Measurements from ENCODE around the gene CIBAR2. TPM values are rescaled to one million over a fixed set of nuclear protein-coding genes. Genes with fewer than 3 reads are reported as not detected.

The CIBAR2 gene
- total RNA-seq, 4 donors from 2014 or later: not detected

DNA sequence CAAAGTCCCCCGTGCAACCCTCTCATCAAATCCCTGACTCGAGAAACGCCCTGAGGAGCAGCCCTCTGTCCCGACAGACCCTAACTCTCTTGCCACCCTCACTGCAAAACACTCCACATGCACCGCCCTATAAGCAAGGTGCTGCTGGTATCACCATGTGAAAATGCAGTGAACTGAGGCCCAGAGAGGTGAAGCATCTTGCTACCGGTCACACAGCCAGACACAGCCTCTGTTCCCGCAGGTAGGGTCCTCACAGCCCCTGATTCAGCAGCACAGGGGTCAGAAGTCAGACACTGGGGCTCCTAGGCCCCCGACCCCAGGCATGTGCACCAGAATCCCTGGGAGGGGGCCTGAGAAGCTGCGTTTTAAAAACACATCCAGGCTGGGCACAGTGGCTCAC, 1.1 kb downstream of the CIBAR2 start:
- H3K27ac ChIP-seq: no peak overlapping the region
- 85 to 98% methylated on average over 6 of the region's 9 CpGs for WGBS, 2 donors
- intact Hi-C loops (cut with DNase I): loop anchor here (10.0 kb wide), 1 partner anchor 604 kb away; no protein-coding TSS in a partner anchor
- no peaks in the 10 kb centered on the region for H3K27me3 ChIP-seq
- no peaks in the 10 kb centered on the region for H3K9me3 ChIP-seq
- no peak for DNase-seq
- H3K4me3 ChIP-seq (replicated peaks in 1 of 3): no peak overlapping the region
- TF ChIP-seq POLR2A (IDR thresholded peaks at IDR 0.05): no peak
- TF ChIP-seq, protein P1, sequence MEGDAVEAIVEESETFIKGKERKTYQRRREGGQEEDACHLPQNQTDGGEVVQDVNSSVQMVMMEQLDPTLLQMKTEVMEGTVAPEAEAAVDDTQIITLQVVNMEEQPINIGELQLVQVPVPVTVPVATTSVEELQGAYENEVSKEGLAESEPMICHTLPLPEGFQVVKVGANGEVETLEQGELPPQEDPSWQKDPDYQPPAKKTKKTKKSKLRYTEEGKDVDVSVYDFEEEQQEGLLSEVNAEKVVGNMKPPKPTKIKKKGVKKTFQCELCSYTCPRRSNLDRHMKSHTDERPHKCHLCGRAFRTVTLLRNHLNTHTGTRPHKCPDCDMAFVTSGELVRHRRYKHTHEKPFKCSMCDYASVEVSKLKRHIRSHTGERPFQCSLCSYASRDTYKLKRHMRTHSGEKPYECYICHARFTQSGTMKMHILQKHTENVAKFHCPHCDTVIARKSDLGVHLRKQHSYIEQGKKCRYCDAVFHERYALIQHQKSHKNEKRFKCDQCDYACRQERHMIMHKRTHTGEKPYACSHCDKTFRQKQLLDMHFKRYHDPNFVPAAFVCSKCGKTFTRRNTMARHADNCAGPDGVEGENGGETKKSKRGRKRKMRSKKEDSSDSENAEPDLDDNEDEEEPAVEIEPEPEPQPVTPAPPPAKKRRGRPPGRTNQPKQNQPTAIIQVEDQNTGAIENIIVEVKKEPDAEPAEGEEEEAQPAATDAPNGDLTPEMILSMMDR (IDR thresholded peaks at IDR 0.05): no peak
- peaks cover 0 to 8% of the 10 kb centered on the region in 2 donors for H3K4me1 ChIP-seq
- no peaks in the 10 kb centered on the region for H3K36me3 ChIP-seq

DNA sequence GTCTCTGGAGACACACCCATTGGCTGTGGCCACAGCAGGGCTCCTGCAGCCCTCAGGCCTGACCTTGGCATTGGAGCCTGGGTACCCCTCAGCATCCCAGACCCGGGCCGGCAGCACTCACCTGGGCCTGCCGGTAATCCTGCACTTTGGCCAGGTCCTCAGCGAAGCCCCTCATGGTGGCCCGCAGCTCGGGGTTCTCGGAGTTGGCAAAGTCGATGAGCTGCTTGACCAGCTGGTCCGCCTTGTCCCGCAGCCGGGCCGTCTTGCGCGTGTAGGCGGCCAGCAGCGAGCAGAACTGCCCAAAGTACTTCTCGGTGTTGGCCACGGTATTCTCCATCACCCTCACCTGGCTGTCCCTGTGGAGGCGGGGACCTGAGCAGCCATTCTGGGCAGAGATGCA, 2.2 kb downstream of the CIBAR2 start:
- Histone ChIP-seq H3K9me3 (no peaks in the 10 kb centered on the region), H3K4me1 (peaks cover 0 to 5% of the 10 kb centered on the region in 2 donors), H3K27ac (no peak overlapping the region), H3K4me3 (replicated peaks in 1 of 3) (no peak overlapping the region), H3K27me3 (no peaks in the 10 kb centered on the region), H3K36me3 (no peaks in the 10 kb centered on the region)
- intact Hi-C loops (cut with DNase I): loop anchor here (10.0 kb wide), 1 partner anchor 605 kb away; no protein-coding TSS in a partner anchor
- no peak for DNase-seq
- WGBS, 2 donors: 98 to 100% methylated on average over 1 to 19 of the region's 19 CpGs
- TF ChIP-seq POLR2A (IDR thresholded peaks at IDR 0.05): no peak
- TF ChIP-seq, protein P1 (IDR thresholded peaks at IDR 0.05): no peak

DNA sequence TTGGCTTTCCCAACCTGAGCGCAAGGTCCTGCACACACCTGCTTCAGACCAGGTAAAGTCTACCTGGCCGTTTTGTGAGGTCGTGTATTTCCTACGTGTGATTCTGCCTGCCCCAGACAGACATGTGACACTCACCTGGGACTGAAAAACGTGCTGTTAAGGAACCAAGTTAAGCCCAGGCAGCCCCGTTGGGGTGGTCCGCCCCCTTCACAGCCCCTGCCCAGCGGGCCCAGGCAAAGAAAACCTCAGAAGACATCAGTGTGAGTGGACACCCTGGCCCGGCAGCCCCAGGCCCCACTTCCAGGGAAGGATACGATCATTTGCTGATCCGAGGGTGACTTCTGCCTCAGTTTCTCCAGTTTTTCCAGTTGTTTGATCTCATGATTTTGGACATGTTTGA, 4.7 kb downstream of the CIBAR2 start:
- no peaks in the 10 kb centered on the region for H3K4me1 ChIP-seq
- no peaks in the 10 kb centered on the region for H3K36me3 ChIP-seq
- DNase-seq: no peak
- H3K4me3 ChIP-seq (replicated peaks in 1 of 3): no peak overlapping the region
- 89 to 91% methylated on average over 10 to 11 of the region's 11 CpGs for WGBS, 2 donors
- H3K27ac ChIP-seq: no peak overlapping the region
- H3K9me3 ChIP-seq: no peaks in the 10 kb centered on the region
- intact Hi-C loops (cut with DNase I): no loop called here
- no peaks in the 10 kb centered on the region for H3K27me3 ChIP-seq
- TF ChIP-seq POLR2A (IDR thresholded peaks at IDR 0.05): no peak
- TF ChIP-seq, protein P1 (IDR thresholded peaks at IDR 0.05): no peak

DNA sequence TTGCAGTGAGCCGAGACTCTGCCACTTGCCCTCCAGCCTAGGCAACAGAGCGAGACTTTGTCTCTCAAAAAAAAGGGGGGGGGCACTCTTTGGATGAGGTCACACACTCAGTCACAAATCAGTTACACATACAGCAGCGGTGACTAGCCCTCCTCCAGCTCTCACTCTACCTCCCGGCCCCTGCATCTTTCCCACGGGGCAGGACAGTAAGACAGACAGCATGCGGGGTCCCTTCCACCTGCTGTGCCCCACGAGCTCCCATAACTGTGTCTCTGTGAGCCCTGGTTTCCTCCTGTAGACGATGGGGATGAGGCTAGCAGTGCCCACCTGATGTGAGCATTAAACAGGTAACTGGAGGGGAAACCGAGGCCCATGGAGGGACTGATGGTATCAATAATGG, 5.2 kb downstream of the CIBAR2 start:
- TF ChIP-seq POLR2A (IDR thresholded peaks at IDR 0.05): no peak
- TF ChIP-seq, protein P1 (IDR thresholded peaks at IDR 0.05): no peak
- 80 to 82% methylated on average over 6 to 9 of the region's 9 CpGs for WGBS, 2 donors
- Histone ChIP-seq H3K27ac (no peak overlapping the region), H3K27me3 (no peaks in the 10 kb centered on the region), H3K36me3 (no peaks in the 10 kb centered on the region), H3K4me1 (no peaks in the 10 kb centered on the region), H3K4me3 (replicated peaks in 1 of 3) (no peak overlapping the region), H3K9me3 (no peaks in the 10 kb centered on the region)
- intact Hi-C loops (cut with DNase I): no loop called here
- DNase-seq: no peak

DNA sequence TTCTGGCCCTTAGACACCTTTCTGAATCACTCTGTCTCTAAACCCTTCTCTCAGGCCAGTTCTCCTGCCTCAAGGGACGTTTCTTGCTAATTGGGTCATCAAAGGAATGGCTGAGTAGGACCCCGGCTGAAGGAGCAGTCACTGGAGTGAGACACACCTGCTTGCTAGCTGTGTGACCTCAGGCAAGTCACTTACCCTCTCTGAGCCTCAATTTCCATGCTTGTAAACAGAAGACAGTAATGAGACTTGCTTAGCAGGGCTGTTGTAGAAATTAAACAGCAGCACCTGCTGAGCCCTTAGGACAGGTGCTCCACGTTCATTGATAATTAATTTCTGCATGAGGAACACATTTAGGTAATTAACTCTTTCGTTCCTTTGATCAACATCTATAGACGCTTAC, 6.8 kb downstream of the CIBAR2 start:
- Histone ChIP-seq H3K27ac (no peak overlapping the region), H3K36me3 (no peaks in the 10 kb centered on the region), H3K4me3 (replicated peaks in 1 of 3) (no peak overlapping the region), H3K27me3 (no peaks in the 10 kb centered on the region), H3K4me1 (no peaks in the 10 kb centered on the region), H3K9me3 (no peaks in the 10 kb centered on the region)
- WGBS, 2 donors: 79 to 81% methylated on average over 5 of the region's 5 CpGs
- intact Hi-C loops (cut with DNase I): no loop called here
- no peak for DNase-seq
- TF ChIP-seq, protein P1 (IDR thresholded peaks at IDR 0.05): no peak
- TF ChIP-seq POLR2A (IDR thresholded peaks at IDR 0.05): no peak
